T-helper 2 cell treated with Interferon-gamma antibody and Interleukin-4, amounts not matched to agents 5 μg/mL and 100 μg/mL, for 36 hours (primary cell): ENCODE results near the gene SHC4.
A peak's percentile ranks its signal among the peaks of the same experiment; 100 is the strongest.
"Not testable (repeated sequence)": the region's sequence is repeated elsewhere in the genome, so short reads cannot be mapped to it uniquely, and the experiment has no call there.

Experiments
- DNase-seq: peaks from one replicate; pipeline ENCODE4 v3.0.0; 2021; ENCODE audit warnings: low spot score
- H3K27ac Mint-ChIP-seq: one replicate; pipeline ENCODE4 v1.8.0; 2021; ENCODE audit warnings: mild to moderate bottlenecking, mixed read lengths
- H3K27me3 Mint-ChIP-seq: one replicate; pipeline ENCODE4 v1.8.0; 2021; ENCODE audit warnings: low read depth, mixed read lengths
- H3K36me3 Mint-ChIP-seq: one replicate; pipeline ENCODE4 v1.8.0; 2021; ENCODE audit warnings: low read depth, mixed read lengths
- H3K4me1 Mint-ChIP-seq: one replicate; pipeline ENCODE4 v1.8.0; 2021; ENCODE audit warnings: low read depth, mixed read lengths
- H3K4me3 Mint-ChIP-seq: one replicate; pipeline ENCODE4 v1.8.0; 2022; ENCODE audit warnings: mild to moderate bottlenecking, moderate library complexity, mixed read lengths
- H3K9me3 Mint-ChIP-seq: one replicate; pipeline ENCODE4 v1.8.0; 2021; ENCODE audit warnings: mixed read lengths

SHC4 gene

GRCh38 chr15:48794697-48795134, 169.0 kb downstream of the SHC4 start:
- H3K27me3 Mint-ChIP-seq, result no peaks in the 10 kb centered on the region
- peak overlapping the region; percentile 8 for H3K4me3 Mint-ChIP-seq
- H3K9me3 Mint-ChIP-seq, result no peaks in the 10 kb centered on the region
- H3K36me3 Mint-ChIP-seq, result peaks cover 38% of the 10 kb centered on the region
- peaks cover 26% of the 10 kb centered on the region for H3K4me1 Mint-ChIP-seq
- H3K27ac Mint-ChIP-seq, result peak overlapping the region; percentile 23
- no peak for DNase-seq

DNA sequence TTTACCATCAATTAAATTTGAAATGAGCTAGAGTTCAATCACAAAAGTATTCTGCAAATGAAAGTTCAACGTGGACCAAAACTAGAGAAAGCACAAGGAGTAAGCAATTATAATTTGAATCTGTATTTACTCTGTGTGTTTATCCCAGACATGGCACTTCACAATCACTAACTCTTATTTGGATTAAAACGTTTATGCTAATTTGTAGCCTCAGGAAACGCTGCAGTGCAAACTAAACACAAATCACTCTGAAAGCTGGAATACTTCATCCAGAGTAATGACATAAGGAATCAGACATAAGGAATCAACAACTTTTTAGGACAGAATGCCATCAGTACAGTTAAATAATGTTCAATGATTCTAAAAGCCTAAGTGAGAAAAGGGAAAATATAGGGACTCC, 171.3 kb downstream of the SHC4 start:
- H3K27me3 Mint-ChIP-seq, result no peaks in the 10 kb centered on the region
- H3K4me3 Mint-ChIP-seq, result no peak overlapping the region
- no peaks in the 10 kb centered on the region for H3K9me3 Mint-ChIP-seq
- DNase-seq, result no peak
- H3K4me1 Mint-ChIP-seq, result peaks cover 13% of the 10 kb centered on the region
- no peak overlapping the region for H3K27ac Mint-ChIP-seq
- H3K36me3 Mint-ChIP-seq, result peaks cover 51% of the 10 kb centered on the region

DNA sequence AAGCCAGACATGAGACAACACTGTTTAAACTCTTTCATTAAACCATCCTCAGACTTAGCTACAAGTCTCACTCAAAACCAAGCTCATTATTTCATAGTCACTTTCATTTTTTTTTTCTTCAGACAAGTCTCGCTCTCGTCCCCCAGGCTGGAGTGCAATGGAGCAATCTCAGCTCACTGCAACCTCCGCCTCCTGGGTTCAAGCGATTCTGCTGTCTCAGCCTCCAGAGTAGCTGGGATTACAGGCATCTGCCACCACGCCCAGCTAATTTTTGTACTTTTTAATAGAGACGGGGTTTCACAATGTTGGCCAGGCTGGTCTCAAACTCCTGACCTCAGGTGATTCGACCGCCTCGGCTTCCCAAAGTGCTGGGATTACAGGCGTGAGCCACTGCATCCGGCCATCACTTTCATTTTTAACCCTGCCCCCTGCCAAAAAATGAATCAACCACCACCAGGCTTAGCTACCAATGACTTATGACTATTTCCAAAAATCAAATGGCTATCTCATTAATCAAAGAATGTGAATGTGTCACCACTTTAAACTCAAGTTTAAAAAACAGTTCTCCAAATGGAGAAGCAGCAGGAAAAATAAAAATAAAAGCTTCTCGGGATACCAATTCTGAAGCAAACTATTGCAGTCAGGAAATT, 173.1 kb downstream of the SHC4 start:
- H3K27ac Mint-ChIP-seq, H3K9me3 Mint-ChIP-seq, H3K4me1 Mint-ChIP-seq, H3K4me3 Mint-ChIP-seq, DNase-seq, H3K27me3 Mint-ChIP-seq: not testable (repeated sequence)
- H3K36me3 Mint-ChIP-seq, result peaks cover 44% of the 10 kb centered on the region

DNA sequence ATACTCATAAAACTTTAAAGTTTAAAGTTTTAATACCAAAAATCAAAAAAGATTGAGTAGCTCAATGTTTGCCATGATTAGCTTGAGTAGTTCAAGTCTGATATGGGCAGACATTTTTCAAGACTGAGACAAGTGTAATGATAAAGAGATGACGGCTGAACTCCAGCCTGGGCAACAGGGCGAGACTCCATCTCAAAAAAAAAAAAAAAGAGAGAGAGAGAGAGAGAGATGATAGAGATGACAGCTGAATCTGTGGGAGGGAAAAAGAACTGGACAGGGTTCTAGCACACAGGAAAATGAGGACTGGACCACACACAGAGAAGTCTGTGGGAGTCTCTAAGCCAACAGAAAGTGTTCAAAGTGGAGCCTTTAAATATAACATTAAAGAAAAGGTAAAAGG, 178.0 kb downstream of the SHC4 start:
- Mint-ChIP-seq H3K4me3 (no peak overlapping the region), H3K9me3 (no peaks in the 10 kb centered on the region), H3K27me3 (no peaks in the 10 kb centered on the region), H3K27ac (no peak overlapping the region), H3K4me1 (no peaks in the 10 kb centered on the region), H3K36me3 (peaks cover 59% of the 10 kb centered on the region)
- DNase-seq, result no peak

DNA sequence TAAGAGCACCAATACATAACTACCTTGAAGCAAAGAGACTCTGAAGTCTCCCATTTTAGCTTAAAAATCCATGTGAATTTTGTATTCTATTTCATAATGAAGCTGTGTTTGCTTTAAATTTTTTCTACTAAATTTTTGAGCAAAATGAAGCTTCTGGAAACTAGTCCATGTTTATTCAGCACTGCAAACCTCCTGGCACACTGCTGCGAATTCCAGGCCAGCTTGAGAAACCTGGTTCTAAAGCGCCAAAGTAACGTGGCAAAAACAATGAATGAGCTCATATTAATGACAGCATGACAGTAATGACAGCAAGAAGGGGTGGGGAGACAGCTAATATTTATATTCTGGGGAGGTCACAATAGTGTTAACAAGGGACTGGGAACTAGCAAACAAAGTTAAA, 178.5 kb downstream of the SHC4 start:
- H3K36me3 Mint-ChIP-seq, result peaks cover 59% of the 10 kb centered on the region
- H3K27ac Mint-ChIP-seq, result no peak overlapping the region
- no peak for DNase-seq
- H3K4me3 Mint-ChIP-seq, result no peak overlapping the region
- no peaks in the 10 kb centered on the region for H3K4me1 Mint-ChIP-seq
- H3K9me3 Mint-ChIP-seq, result no peaks in the 10 kb centered on the region
- H3K27me3 Mint-ChIP-seq, result no peaks in the 10 kb centered on the region

GRCh38 chr15:48784756-48785155, 179.0 kb downstream of the SHC4 start:
- Mint-ChIP-seq H3K4me3 (no peak overlapping the region), H3K27ac (no peak overlapping the region), H3K4me1 (no peaks in the 10 kb centered on the region), H3K9me3 (no peaks in the 10 kb centered on the region), H3K36me3 (peaks cover 61% of the 10 kb centered on the region), H3K27me3 (no peaks in the 10 kb centered on the region)
- no peak for DNase-seq

- Mint-ChIP-seq H3K27me3 (no peaks in the 10 kb centered on the region), H3K9me3 (no peaks in the 10 kb centered on the region), H3K4me3 (no peak overlapping the region), H3K36me3 (peaks cover 50% of the 10 kb centered on the region), H3K27ac (no peak overlapping the region), H3K4me1 (no peaks in the 10 kb centered on the region)
- no peak for DNase-seq
These were observed 180.8 kb downstream of the SHC4 start for GRCh38 chr15:48782911-48783310.

- Mint-ChIP-seq H3K9me3 (no peaks in the 10 kb centered on the region), H3K27ac (no peak overlapping the region), H3K27me3 (no peaks in the 10 kb centered on the region), H3K36me3 (peaks cover 48% of the 10 kb centered on the region), H3K4me3 (no peak overlapping the region), H3K4me1 (no peaks in the 10 kb centered on the region)
- DNase-seq, result no peak
These were observed 182.1 kb downstream of the SHC4 start for GRCh38 chr15:48781481-48782081.

DNA sequence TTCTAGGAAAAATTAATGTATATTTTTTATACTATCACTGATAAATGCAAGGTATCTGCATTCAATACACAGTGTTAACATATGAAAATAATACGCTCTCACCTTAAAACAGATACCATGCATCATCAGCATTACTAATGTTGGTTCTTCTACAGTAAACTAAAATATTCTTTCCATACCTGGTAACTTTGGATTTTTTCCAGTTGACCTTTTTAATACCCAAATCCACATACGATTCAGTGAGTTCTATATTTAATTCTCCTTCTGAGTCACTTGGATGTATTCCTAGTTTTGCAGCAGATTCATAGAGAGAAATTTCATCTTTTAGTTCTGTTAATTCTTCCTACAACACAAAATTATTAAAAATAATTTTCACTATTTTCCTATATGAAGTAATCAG, 182.7 kb downstream of the SHC4 start:
- Mint-ChIP-seq H3K4me3 (no peak overlapping the region), H3K4me1 (no peaks in the 10 kb centered on the region), H3K27ac (no peak overlapping the region), H3K36me3 (peaks cover 47% of the 10 kb centered on the region), H3K9me3 (no peaks in the 10 kb centered on the region), H3K27me3 (no peaks in the 10 kb centered on the region)
- no peak for DNase-seq

DNA sequence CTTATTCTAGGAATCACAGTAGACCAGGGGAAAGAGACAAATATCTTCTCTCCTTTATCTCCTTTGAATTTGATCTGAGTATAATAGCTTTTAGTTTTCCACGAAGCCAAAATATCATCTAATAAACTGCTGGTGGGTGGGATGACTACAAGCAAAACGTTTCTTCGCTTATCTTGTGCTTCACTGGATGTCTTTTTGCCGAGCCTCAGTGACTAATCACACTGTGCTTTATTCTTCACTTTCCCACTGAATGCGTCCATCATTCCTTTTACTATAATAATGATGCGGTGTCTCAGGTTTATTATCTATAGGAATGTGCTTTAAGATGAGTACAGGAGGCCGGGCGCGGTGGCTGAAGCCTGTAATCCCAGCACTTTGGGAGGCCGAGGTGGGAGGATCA, 185.4 kb downstream of the SHC4 start:
- Mint-ChIP-seq H3K27me3 (no peaks in the 10 kb centered on the region), H3K4me1 (peaks cover 10% of the 10 kb centered on the region), H3K4me3 (no peak overlapping the region), H3K9me3 (peaks cover 11% of the 10 kb centered on the region), H3K27ac (no peak overlapping the region), H3K36me3 (peaks cover 55% of the 10 kb centered on the region)
- no peak for DNase-seq

DNA sequence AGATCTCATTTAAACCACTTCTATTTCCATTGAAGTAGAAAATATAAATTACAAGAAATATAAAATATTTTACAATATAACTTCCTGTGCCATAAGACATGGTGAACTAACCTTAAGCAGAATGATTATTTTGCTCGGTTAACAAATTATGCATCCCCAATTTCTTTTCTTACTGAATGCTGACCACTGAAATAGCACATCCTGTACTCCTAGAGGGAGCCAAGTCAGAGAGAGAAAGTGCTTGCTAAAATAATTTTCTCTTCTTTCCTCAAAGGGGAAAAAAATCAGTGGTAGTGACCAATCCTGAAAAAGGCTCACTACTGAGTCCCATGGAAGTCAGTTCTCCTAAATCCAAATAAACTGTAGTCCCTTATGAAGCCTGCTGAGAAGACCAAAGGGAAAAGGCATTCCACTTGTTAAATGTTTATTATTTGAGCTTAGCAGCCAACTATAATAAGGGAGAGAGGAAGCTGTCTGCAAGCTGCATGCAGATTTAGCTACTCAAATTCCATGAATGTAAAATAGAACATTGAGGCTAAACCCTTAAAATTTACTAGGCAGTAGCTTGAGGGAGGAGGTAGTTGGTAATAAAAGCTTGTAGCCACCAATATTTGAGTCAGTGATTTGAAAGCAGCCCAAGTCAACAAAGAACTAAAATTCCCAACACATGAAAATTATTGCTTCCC, 185.9 kb downstream of the SHC4 start:
- Mint-ChIP-seq H3K4me1 (peaks cover 10% of the 10 kb centered on the region), H3K27me3 (no peaks in the 10 kb centered on the region), H3K36me3 (peaks cover 57% of the 10 kb centered on the region), H3K9me3 (peaks cover 11% of the 10 kb centered on the region), H3K4me3 (no peak overlapping the region), H3K27ac (no peak overlapping the region)
- no peak for DNase-seq

DNA sequence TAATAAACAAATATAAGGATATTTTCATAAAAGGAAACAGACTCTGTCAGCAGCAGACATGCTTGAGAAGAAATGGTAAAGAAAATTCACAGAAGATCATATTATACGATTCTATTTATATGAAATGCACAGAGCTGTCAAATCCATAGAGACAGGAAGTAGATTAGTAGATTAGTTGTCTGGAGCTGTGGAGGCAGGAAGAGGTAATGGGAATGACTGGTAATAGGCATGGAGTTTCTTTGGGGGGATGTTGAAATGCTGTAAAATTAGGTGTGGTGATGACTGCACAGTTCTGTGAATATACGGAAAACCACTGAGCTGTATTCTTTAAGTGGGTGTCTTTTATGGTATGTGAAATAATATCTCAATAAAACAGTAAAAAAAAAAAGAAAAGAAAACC, 188.2 kb downstream of the SHC4 start:
- Mint-ChIP-seq H3K36me3 (peaks cover 52% of the 10 kb centered on the region), H3K4me3 (no peak overlapping the region), H3K27me3 (no peaks in the 10 kb centered on the region), H3K9me3 (peaks cover 11% of the 10 kb centered on the region), H3K27ac (no peak overlapping the region), H3K4me1 (peaks cover 12% of the 10 kb centered on the region)
- DNase-seq, result no peak

- peaks cover 12% of the 10 kb centered on the region for H3K4me1 Mint-ChIP-seq
- H3K4me3 Mint-ChIP-seq, result no peak overlapping the region
- peaks cover 11% of the 10 kb centered on the region for H3K9me3 Mint-ChIP-seq
- H3K36me3 Mint-ChIP-seq, result peaks cover 48% of the 10 kb centered on the region
- H3K27me3 Mint-ChIP-seq, result no peaks in the 10 kb centered on the region
- no peak overlapping the region for H3K27ac Mint-ChIP-seq
- no peak for DNase-seq
These were observed 189.2 kb downstream of the SHC4 start for GRCh38 chr15:48774484-48774883.
